K562 (cell line): ENCODE data around the gene BPNT1. TPM values are rescaled to one million over a fixed set of nuclear protein-coding genes. Genes with fewer than 3 reads are reported as not detected.

Experiments used
- ATAC-seq: fragments of 200-7000 bp; cut with Tn5 transposase; 3 replicates; pipeline ENCODE4 v1.9.1; 2020; ENCODE audit warnings: moderate library complexity
- BruUV-seq: library from RNA; stranded (reverse); fragments of 400-500 nt; replicated peaks from 2 replicates; lab custom pipeline; 2021; lab: Mats Ljungman, UMichigan
- CTCF ChIA-PET: fragments of 300-600 bp; formaldehyde crosslinking; extraction: SDS; loops from one replicate; lab custom pipeline; 2021; ENCODE audit warnings: low intra/inter-chr PET ratio; lab: Yijun Ruan, JAX
- POLR2A ChIA-PET: fragments of 300-600, 350-650 bp; sonication (Branson Sonifier 250); formaldehyde crosslinking; extraction: SDS; loops from one replicate; lab custom pipeline; 2021; ENCODE audit warnings: antibody characterized with exemption, inconsistent platforms; lab: Yijun Ruan, JAX
- DNase-seq, 4 experiments: peaks; one replicate each; pipeline versions ENCODE4 v3.0.0 to v3.0.0-alpha.2; 2011 to 2018; ENCODE audit warnings: low spot score in 3 of 4, mixed read lengths in 3 of 4; ENCODE audit errors: extremely low read depth in 1 of 4
- FAIRE-seq: peaks from 2 replicates; lab custom pipeline; 2011; peaks lifted over from hg19 to GRCh38; lab: Jason Lieb, UNC
- H2AFZ ChIP-seq: 2 replicates; pipeline ENCODE4 v1.6.0; 2011; ENCODE audit warnings: low read depth, low read length, control low read depth, inconsistent platforms
- H3K27ac ChIP-seq: fragments of 200-600 bp; 3 replicates; pipeline ENCODE4 v1.8.0; 2011; ENCODE audit warnings: low read depth, mild to moderate bottlenecking, control low read depth, inconsistent platforms, low read length, moderate library complexity, mixed read lengths; ENCODE audit errors: extremely low read depth
- H3K27me3 ChIP-seq, 2 experiments: fragments of 300-600 bp in 1 of 2; 2 replicates in 1 of 2; 3 replicates in 1 of 2; pipeline versions ENCODE4 v1.6.0 to v1.8.0; 2011; ENCODE audit warnings: inconsistent platforms in 2 of 2, low read length in 2 of 2, mild to moderate bottlenecking in 1 of 2, mixed read lengths in 1 of 2, moderate library complexity in 1 of 2; ENCODE audit not compliant: control insufficient read depth in 2 of 2, insufficient read depth in 2 of 2
- H3K36me3 ChIP-seq: fragments of 300-600 bp; 3 replicates; pipeline ENCODE4 v1.8.0; 2011; ENCODE audit warnings: mild to moderate bottlenecking, low read length, inconsistent platforms; ENCODE audit not compliant: control insufficient read depth, insufficient read depth
- H3K4me1 ChIP-seq, 2 experiments: fragments of 200-600 bp in 1 of 2; replicated peaks in 1 of 2; 2 replicates in 1 of 2; 3 replicates in 1 of 2; pipeline versions ENCODE4 v1.5.1 to v1.8.0; 2011; ENCODE audit warnings: inconsistent platforms in 2 of 2, low read length in 2 of 2, mild to moderate bottlenecking in 1 of 2, mixed read lengths in 1 of 2, moderate library complexity in 1 of 2; ENCODE audit not compliant: control insufficient read depth in 2 of 2, insufficient read depth in 2 of 2
- H3K4me2 ChIP-seq: 2 replicates; pipeline ENCODE4 v1.6.1; 2011; ENCODE audit warnings: low read length, control low read depth, inconsistent platforms, mixed read lengths; ENCODE audit not compliant: insufficient read depth
- H3K4me3 ChIP-seq: fragments of 200-600 bp; sonication (generic), shearing (Covaris generic); 2 replicates; pipeline ENCODE4 v1.5.1; 2016; ENCODE audit warnings: control low read depth, inconsistent platforms
- H3K79me2 ChIP-seq: fragments of 200-600 bp; 3 replicates; pipeline ENCODE4 v1.8.0; 2011; ENCODE audit warnings: low read length, inconsistent platforms; ENCODE audit not compliant: control insufficient read depth, insufficient read depth
- H3K9ac ChIP-seq, 2 experiments: 2 replicates each; pipeline versions ENCODE4 v1.6.0 to v1.6.1; 2011; ENCODE audit warnings: low read depth in 2 of 2, low read length in 2 of 2, control low read depth in 1 of 2, inconsistent platforms in 1 of 2, mild to moderate bottlenecking in 1 of 2, mixed read lengths in 1 of 2; ENCODE audit not compliant: insufficient read depth in 1 of 2
- H3K9me1 ChIP-seq: one replicate; pipeline ENCODE4 v1.6.0; 2011; ENCODE audit warnings: inconsistent platforms, mild to moderate bottlenecking, low read length, moderate library complexity; ENCODE audit not compliant: control insufficient read depth, insufficient read depth
- H3K9me3 ChIP-seq: replicated peaks from 2 replicates; pipeline ENCODE4 v1.5.1; 2011; ENCODE audit warnings: low read depth, low read length, inconsistent platforms; ENCODE audit not compliant: control insufficient read depth, insufficient read depth
- H4K20me1 ChIP-seq: replicated peaks from 2 replicates; pipeline ENCODE4 v1.6.1; 2011; ENCODE audit warnings: low read length, inconsistent platforms, mixed read lengths; ENCODE audit not compliant: control insufficient read depth, insufficient read depth
- ATF2 ChIP-seq: sonication (generic); formaldehyde crosslinking; IDR thresholded peaks from 2 replicates; pipeline ENCODE4 v1.8.1; 2022; ENCODE audit warnings: missing genetic modification reagents
- CEBPZ ChIP-seq: fragments of 150-350 bp; IDR thresholded peaks from 2 replicates; pipeline ENCODE4 v1.6.1; 2014; ENCODE audit warnings: low read depth, mild to moderate bottlenecking, low read length, borderline replicate concordance
- KAT7 ChIP-seq: sonication (generic); formaldehyde crosslinking; IDR thresholded peaks from 2 replicates; pipeline ENCODE4 v1.8.0; 2022; ENCODE audit warnings: missing genetic modification reagents, mild to moderate bottlenecking, borderline replicate concordance
- TSC22D4 ChIP-seq: fragments of 450-650 bp; IDR thresholded peaks from 2 replicates; pipeline ENCODE4 v1.6.1; 2016; ENCODE audit warnings: missing genetic modification characterization, missing biosample characterization, control low read depth
- YY1 ChIP-seq, 3 experiments: IDR thresholded peaks; 2 replicates each; pipeline ENCODE4 v1.6.1; 2011; ENCODE audit warnings: low read length in 2 of 3, mild to moderate bottlenecking in 2 of 3, moderate library complexity in 2 of 3, borderline replicate concordance in 1 of 3, control low read depth in 1 of 3, low read depth in 1 of 3; ENCODE audit not compliant: insufficient read depth in 3 of 3, insufficient replicate concordance in 2 of 3, control insufficient read depth in 1 of 3, insufficient read length in 1 of 3; ENCODE audit errors: extremely low read depth in 1 of 3
- ZBTB7A ChIP-seq: IDR thresholded peaks from 2 replicates; pipeline ENCODE4 v1.6.1; 2011; ENCODE audit warnings: low read depth, mild to moderate bottlenecking, low read length, moderate library complexity, borderline replicate concordance; ENCODE audit not compliant: control insufficient read depth
- ZNF134 ChIP-seq: fragments of 250-450 bp; sonication (Bioruptor Pico); conservative IDR thresholded peaks from 2 replicates; pipeline ENCODE4 v1.4.0; 2020
- WGBS: fragments of 100-300 bp; shearing (Covaris generic); methylation state at CpG from one replicate; pipeline ENCODE4 v1.1.6; 2016; ENCODE audit warnings: low coverage, mixed read lengths; ENCODE audit not compliant: insufficient coverage; ENCODE audit errors: missing lambda C conversion rate; 5-methylcytosine and 5-hydroxymethylcytosine counted together
- in situ Hi-C: fragments of 300-500 bp; cut with MboI; formaldehyde crosslinking; loops from 4 replicates; pipeline ENCODE4 v1.15.0; 2018; ENCODE audit warnings: inconsistent platforms, mixed read lengths
- intact Hi-C: fragments of 100-400 bp; cut with micrococcal nuclease; formaldehyde crosslinking; loops from 2 replicates; pipeline ENCODE4 v1.14.2; 2022
- polyA plus RNA-seq, 8 experiments: library from polyadenylated mRNA; depleted of rRNA in 4 of 8; stranded (reverse) in 5 of 8; unstranded in 3 of 8; fragments of >200 nt; fragmentation: Nextera tagmentation in 2 of 8; fragmentation: Illumina TruSeq in 1 of 8; extraction: Ambion mirVana in 2 of 8; extraction: Trizol in 1 of 8; gene quantifications; 2 replicates each; pipeline versions ENCODE4 v1.2.1 to v1.2.3, GENCODE V29; 2011 to 2014; ENCODE audit warnings: inconsistent platforms in 1 of 8, missing spikeins in 1 of 8
- total RNA-seq, 7 experiments: library from RNA; depleted of rRNA in 6 of 7; stranded (reverse); fragments of >200 nt in 6 of 7; fragmentation: Illumina TruSeq in 2 of 7; extraction: Trizol in 2 of 7; gene quantifications; 2 replicates each; pipeline versions ENCODE4 v1.2.1 to v1.2.3, GENCODE V29; 2011 to 2021; ENCODE audit warnings: low replicate concordance in 1 of 7
- TF ChIP-seq, protein P1 (sequence below), 2 experiments: fragments of 450-650 bp in 1 of 2; IDR thresholded peaks; 2 replicates each; pipeline ENCODE4 v1.6.1; 2011 to 2017; ENCODE audit warnings: low read depth in 2 of 2, antibody characterized with exemption in 1 of 2, borderline replicate concordance in 1 of 2, low read length in 1 of 2, mild to moderate bottlenecking in 1 of 2, mixed read lengths in 1 of 2; ENCODE audit not compliant: control insufficient read depth in 1 of 2

Gene BPNT1
- total and polyA plus RNA-seq, 9 of the 15 experiments (the other 6 are each of a cell fraction or from before 2014, with no cell fraction given) = 30.2 to 73.8 (median 40.5) TPM

GRCh38 chr1:220123066-220123465 is 33.5 kb upstream of the BPNT1 start (continued):
- no peak for TF ChIP-seq YY1 (IDR thresholded peaks at IDR 0.05; ENCODE audit: borderline replicate concordance in 1 of 3, control insufficient read depth in 1 of 3, extremely low read depth in 1 of 3, insufficient read depth in 3 of 3, insufficient read length in 1 of 3, insufficient replicate concordance in 2 of 3, low read depth in 1 of 3, low read length in 2 of 3)

- POLR2A ChIA-PET = interaction anchor here (0.6 kb wide), 1 partner anchor 125 kb away, joined by 3 read pairs; no protein-coding TSS in a partner anchor
- Histone ChIP-seq H4K20me1 (0 out of 2 replicates have a peak, but pooled peaks cover 4% of the 10 kb centered on the region), H3K4me2 (no peak overlapping the region), H3K27me3 (no peaks in the 10 kb centered on the region), H3K9me1 (no peaks in the 10 kb centered on the region), H3K27ac (no peak overlapping the region), H3K4me1 (peaks cover 0 to 7% of the 10 kb centered on the region in 2 experiments; a peak in 2 of 5 replicates), H3K79me2 (no peaks in the 10 kb centered on the region; the same call in 2 of the 3 replicates), H3K9ac (no peak overlapping the region), H3K36me3 (peaks cover 41% of the 10 kb centered on the region), H3K9me3 (no peaks in the 10 kb centered on the region), H2AFZ (no peak overlapping the region), H3K4me3 (no peak overlapping the region)
- intact Hi-C loops (no loop called here), in situ Hi-C loops (no loop called here)
- DNase-seq = peak in 1 of 4 experiments; percentile 9
- peak; percentile 41; the same call in 2 of the 3 replicates for ATAC-seq
- 89% methylated on average over 8 of the region's 8 CpGs for WGBS
- no peak for FAIRE-seq
- CTCF ChIA-PET = no interaction called here
- no TSS peak for BruUV-seq
- no peak for TF ChIP-seq CEBPZ
- no peak for TF ChIP-seq ZNF134
- TF ChIP-seq ATF2 (CRISPR knock-in tag) = no peak
- no peak for TF ChIP-seq TSC22D4
- TF ChIP-seq, protein P1, sequence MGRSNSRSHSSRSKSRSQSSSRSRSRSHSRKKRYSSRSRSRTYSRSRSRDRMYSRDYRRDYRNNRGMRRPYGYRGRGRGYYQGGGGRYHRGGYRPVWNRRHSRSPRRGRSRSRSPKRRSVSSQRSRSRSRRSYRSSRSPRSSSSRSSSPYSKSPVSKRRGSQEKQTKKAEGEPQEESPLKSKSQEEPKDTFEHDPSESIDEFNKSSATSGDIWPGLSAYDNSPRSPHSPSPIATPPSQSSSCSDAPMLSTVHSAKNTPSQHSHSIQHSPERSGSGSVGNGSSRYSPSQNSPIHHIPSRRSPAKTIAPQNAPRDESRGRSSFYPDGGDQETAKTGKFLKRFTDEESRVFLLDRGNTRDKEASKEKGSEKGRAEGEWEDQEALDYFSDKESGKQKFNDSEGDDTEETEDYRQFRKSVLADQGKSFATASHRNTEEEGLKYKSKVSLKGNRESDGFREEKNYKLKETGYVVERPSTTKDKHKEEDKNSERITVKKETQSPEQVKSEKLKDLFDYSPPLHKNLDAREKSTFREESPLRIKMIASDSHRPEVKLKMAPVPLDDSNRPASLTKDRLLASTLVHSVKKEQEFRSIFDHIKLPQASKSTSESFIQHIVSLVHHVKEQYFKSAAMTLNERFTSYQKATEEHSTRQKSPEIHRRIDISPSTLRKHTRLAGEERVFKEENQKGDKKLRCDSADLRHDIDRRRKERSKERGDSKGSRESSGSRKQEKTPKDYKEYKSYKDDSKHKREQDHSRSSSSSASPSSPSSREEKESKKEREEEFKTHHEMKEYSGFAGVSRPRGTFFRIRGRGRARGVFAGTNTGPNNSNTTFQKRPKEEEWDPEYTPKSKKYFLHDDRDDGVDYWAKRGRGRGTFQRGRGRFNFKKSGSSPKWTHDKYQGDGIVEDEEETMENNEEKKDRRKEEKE (IDR thresholded peaks at IDR 0.05; ENCODE audit: borderline replicate concordance in 1 of 2, control insufficient read depth in 1 of 2, low read depth in 2 of 2, low read length in 1 of 2) = no peak
- no peak for TF ChIP-seq KAT7 (CRISPR knock-in tag)
- no peak for TF ChIP-seq ZBTB7A
These were observed 32.4 kb upstream of the BPNT1 start for GRCh38 chr1:220121791-220122530.
